ENCODE data around the gene SH3BGRL3. TPM values are rescaled to one million over a fixed set of nuclear protein-coding genes. Genes with fewer than 3 reads are reported as not detected.

SH3BGRL3 gene
- total and polyA plus RNA-seq, 4 donors, result 17.2 to 437 (median 333) TPM

GRCh38 chr1:26295194-26296138, 15.6 kb downstream of the SH3BGRL3 start:
- ATAC-seq (ENCODE audit: insufficient read depth, low FRiP score) (no peak), DNase-seq (no peak)
- no peaks in the 10 kb centered on the region for H3K9me3 ChIP-seq (ENCODE audit: control insufficient read depth in 4 of 4, insufficient read depth in 3 of 4, low read length in 3 of 4)
- WGBS, 2 donors, result 86 to 88% methylated on average over 22 of the region's 22 CpGs
- TF ChIP-seq CTCF (IDR thresholded peaks at IDR 0.05; ENCODE audit: control extremely low read depth, extremely low read depth), result no peak
- no peak overlapping the region for H3K4me3 ChIP-seq
- peaks cover 0 to 18% (median 0%) of the 10 kb centered on the region in 4 donors for H3K36me3 ChIP-seq (ENCODE audit: control insufficient read depth in 4 of 4, insufficient read depth in 4 of 4, low read length in 4 of 4)
- no peak overlapping the region for H3K27ac ChIP-seq (ENCODE audit: low read depth in 1 of 2, low read length in 1 of 2)
- no peaks in the 10 kb centered on the region for H3K27me3 ChIP-seq (ENCODE audit: control insufficient read depth in 3 of 3, insufficient read depth in 3 of 3, low read length in 2 of 3)
- H3K9ac ChIP-seq (ENCODE audit: insufficient read depth in 1 of 2, low read length in 2 of 2), result no peak overlapping the region
- H3K4me1 ChIP-seq (ENCODE audit: control insufficient read depth in 5 of 5, insufficient read depth in 5 of 5, low read length in 5 of 5), result peaks cover 0 to 2% (median 0%) of the 10 kb centered on the region in 5 donors

- H3K36me3 ChIP-seq (ENCODE audit: control insufficient read depth in 4 of 4, insufficient read depth in 4 of 4, low read length in 4 of 4), result peaks cover 0 to 18% (median 0%) of the 10 kb centered on the region in 4 donors
- TF ChIP-seq CTCF (IDR thresholded peaks at IDR 0.05; ENCODE audit: control extremely low read depth, extremely low read depth), result no peak
- H3K27ac ChIP-seq (ENCODE audit: low read depth in 1 of 2, low read length in 1 of 2), result no peak overlapping the region
- no peaks in the 10 kb centered on the region for H3K4me1 ChIP-seq (ENCODE audit: control insufficient read depth in 5 of 5, insufficient read depth in 5 of 5, low read length in 5 of 5)
- H3K27me3 ChIP-seq (ENCODE audit: control insufficient read depth in 3 of 3, insufficient read depth in 3 of 3, low read length in 2 of 3), result no peaks in the 10 kb centered on the region
- 89 to 93% methylated on average over 16 of the region's 16 CpGs for WGBS, 2 donors
- no peak overlapping the region for H3K9ac ChIP-seq (ENCODE audit: insufficient read depth in 1 of 2, low read length in 2 of 2)
- DNase-seq, result no peak
- H3K9me3 ChIP-seq (ENCODE audit: control insufficient read depth in 4 of 4, insufficient read depth in 3 of 4, low read length in 3 of 4), result no peaks in the 10 kb centered on the region
- ATAC-seq (ENCODE audit: insufficient read depth, low FRiP score), result no peak
- H3K4me3 ChIP-seq, result no peak overlapping the region
Measured at GRCh38 chr1:26296340-26297056, 16.6 kb downstream of the SH3BGRL3 start.

- Histone ChIP-seq H3K27ac (ENCODE audit: low read depth in 1 of 2, low read length in 1 of 2) (no peak overlapping the region), H3K4me3 (no peak overlapping the region), H3K36me3 (ENCODE audit: control insufficient read depth in 4 of 4, insufficient read depth in 4 of 4, low read length in 4 of 4) (peaks cover 0 to 18% (median 0%) of the 10 kb centered on the region in 4 donors), H3K4me1 (ENCODE audit: control insufficient read depth in 5 of 5, insufficient read depth in 5 of 5, low read length in 5 of 5) (no peaks in the 10 kb centered on the region), H3K9me3 (ENCODE audit: control insufficient read depth in 4 of 4, insufficient read depth in 3 of 4, low read length in 3 of 4) (no peaks in the 10 kb centered on the region), H3K9ac (ENCODE audit: insufficient read depth in 1 of 2, low read length in 2 of 2) (no peak overlapping the region), H3K27me3 (ENCODE audit: control insufficient read depth in 3 of 3, insufficient read depth in 3 of 3, low read length in 2 of 3) (no peaks in the 10 kb centered on the region)
- TF ChIP-seq CTCF (IDR thresholded peaks at IDR 0.05; ENCODE audit: control extremely low read depth, extremely low read depth), result no peak
- ATAC-seq (ENCODE audit: insufficient read depth, low FRiP score) (no peak), DNase-seq (no peak)
- 94 to 96% methylated on average over 12 of the region's 12 CpGs for WGBS, 2 donors
Measured at GRCh38 chr1:26297057-26297790, 17.3 kb downstream of the SH3BGRL3 start.

Data from lung (tissue), 12 donors.